ENCODE data around the gene PDGFB.

Gene PDGFB

DNA sequence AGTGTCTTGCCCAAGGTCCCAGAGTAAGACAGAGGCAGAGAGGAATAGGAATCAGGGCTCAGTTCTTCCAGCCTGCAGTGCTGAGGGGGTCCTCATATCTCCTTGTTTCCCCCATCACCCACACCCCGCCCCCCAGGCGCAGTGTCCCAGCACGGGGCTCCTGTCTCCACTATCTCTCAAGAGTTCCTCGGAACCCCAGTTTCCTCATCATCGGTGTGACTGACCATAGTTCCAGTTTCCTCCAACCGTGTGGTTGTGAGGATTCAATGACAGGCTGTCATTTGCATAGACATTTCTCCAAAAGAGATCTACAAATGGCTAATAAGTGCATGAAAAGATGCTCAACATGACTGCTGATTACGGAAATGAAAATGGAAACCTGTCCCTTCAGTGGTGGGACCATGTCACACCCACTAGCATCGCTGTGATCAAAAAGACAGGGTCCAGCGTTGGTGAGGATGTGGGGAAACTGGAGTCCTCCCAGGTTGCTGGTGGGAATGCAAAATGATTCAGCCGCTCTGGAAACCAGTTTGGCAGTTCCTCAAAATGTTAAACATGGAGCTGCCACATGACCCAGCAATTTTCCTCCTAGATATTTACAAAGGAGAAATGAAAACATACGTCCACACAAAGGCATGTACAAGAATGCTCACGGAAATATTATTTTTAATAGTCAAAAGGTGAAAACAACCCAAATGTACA, 31.8 kb upstream of the PDGFB start:
- peak; percentile 84 for DNase-seq

DNA sequence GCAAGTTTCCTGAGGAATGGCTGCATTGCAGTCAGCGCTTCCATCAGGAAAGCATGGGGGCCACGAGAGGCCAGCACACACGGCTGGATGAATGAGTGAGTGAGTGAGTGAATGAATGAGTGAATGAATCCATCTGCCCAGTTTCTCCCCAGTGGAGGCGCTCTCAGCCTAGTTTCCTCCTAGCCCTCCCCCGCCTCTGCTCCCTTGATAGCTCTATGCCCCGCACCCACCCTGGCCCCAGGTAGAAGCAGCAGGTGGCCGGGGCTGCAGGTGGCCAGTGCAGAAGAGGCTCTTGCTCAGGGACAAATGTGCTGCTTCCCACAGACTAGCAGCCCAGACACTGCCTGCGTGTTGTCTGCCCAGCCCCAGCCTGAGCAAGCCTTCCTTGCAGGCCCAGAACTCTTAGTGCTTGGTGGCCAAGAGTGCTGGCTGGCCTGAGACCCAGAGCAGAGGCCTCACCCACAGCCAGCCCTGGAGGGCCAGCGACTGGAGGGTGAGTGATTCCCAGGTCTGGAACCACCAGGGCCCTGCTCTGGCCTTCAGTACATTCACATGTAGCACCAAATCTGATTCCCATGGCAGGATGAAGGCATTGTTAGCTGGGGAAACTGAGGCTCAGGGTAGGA, 31.1 kb upstream of the PDGFB start:
- DNase-seq: no peak

DNA sequence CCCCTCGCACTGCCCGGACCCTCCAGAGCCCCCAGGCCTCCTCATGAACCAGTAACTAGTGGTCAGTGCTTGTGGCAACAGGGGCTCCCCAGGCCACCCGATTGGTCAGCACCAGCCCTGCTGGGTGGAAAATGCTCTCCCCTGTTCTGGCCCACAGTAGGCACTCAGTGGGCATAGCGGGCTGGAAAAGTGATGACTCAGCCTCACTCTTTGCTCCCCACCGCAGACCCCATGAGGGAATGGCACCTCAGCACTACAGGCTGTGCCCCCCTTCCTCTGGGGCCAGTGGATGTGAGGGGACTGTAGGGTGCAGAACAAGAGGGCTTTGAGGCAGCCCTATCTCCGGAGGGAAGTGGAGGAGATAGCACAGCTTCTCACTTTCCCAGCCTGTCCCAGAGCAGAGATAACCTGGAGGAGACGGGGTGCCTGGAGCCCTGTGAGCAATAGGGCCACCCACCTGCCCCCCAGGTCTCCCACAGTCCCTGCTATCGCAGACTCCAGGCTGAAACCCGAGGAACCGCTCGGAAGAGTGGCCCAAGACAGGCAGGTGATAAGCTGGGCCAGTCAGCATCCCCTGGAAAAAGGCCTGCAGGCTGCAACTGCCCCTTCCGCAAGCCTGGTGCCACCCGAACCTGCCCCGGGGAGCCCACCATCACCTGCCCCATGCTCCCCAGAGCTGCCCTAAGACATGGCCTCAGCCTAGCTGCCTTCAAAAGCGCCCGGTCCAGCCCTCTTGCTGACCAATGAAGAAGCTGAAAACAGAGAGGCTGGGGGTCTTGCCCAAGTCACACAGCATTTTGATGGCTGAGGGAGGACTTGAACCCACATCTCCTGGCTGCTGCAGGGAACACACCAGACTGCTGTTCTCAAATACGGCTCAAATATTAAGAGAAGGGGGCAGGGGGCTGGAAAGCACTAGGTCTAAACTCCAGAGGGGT, 29.4 kb upstream of the PDGFB start:
- no peak for DNase-seq

DNA sequence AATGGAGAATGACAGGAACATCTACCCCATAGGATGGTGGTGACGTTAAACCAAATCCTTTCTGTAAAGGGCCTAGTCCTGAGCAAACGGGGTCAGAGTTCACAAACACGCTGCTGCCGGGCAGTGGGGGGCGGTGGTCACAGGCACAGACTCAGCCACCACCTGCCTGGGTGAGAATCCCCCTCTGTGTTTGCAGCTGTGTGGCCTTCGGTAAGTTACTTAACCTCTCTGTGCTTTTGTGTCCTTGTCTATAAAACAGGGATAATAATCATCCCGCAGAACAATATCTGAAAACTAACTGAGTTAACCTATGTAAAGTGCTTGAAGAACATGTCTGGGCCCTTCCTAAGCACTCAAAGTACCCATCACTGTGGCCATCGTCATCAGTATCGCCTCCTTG, 26.0 kb upstream of the PDGFB start:
- DNase-seq: no peak

DNA sequence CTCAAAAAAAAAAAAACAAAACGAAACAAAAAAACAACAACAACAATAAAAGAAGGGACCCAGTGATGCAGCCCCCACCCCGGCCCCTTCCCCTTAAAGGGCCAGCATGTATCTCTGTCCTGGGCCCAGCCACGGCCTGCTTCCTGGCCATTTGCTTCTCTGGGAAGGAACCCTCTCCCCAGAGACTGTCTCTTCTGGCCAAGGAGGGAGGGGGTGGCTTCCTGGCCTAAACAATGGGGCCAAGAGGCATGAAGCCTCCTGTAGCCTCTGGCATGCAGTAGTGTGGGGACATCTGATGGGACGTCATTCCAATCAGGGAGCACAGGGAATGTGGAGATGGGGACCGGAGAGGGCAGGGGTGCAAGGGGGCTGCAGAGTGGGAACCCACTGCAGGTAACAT, 25.5 kb upstream of the PDGFB start:
- DNase-seq: no peak

DNA sequence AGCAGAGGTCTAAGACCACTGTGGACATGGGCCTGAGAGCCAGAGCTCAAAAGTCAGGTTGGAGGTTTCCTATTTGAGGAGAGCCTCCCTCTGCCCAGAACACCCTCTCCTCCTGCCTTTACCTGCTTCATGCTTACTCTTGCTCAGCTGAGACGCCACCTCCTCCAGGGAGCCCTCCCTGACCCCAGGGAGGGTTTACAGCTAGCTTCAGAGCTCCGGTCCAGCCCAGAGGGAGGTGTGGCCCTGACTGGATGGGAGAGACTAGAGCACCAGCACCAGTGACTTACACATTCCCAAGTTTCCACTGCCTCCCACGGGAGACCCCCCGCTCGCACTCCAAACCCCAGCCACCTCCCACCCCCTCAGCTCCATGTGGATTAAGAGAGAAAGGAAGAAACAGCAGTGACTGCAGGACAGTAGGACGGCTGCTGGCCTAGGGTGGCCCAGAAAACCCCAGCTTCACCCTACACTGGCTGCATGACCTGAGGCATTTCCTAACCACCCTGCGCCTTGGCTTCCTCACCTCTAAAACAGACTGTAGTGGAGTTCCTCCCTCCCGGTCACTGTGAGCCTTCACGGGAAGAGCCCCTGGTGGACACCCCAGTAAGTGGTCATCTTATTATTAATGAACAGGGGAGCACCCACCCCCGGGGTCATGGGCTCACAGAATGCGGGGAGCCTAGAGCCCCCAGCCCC, 24.5 kb upstream of the PDGFB start:
- DNase-seq: peak; percentile 52 to 76 (median 61)

DNA sequence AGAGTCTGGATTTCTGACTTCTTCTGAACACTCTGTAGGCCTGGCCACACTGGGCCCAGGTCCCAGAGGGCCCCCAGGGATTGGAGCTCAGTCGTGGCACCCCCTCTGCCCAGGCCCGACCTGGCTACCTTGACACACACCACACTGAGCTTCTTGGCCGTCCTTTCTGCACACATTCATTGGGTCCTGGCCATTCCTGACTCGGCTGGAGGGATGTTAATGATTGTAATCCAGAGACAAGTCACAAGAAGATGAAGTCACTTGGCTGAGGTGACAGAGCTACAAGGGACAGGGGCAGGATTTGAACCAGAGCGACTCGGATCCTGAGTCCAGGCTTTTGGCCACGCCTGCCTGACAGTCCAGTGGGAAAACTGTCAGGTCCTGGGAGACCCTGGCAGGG, 23.9 kb upstream of the PDGFB start:
- DNase-seq: peak in 2 of 3 donors; percentile 51 to 55

DNA sequence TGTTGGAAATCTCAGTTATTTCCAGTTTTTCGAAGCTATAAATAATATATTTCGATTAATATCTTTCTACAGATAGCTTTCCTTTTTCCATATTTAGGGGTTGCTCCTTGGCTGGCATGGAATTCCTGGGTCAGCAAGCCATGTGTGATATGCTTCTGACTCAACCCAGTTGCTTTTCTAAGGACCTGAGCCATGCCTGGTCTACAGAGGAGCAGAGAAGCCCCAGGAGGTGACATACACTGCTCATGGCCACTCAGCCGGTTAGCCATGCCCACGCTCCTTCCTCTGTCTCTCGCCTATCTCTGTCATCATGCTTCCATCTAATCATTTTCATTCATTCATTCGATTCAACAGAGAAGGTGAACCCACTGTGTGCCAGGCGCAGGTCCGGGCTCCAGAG, 23.2 kb upstream of the PDGFB start:
- peak in 2 of 3 donors; percentile 52 to 55 for DNase-seq

DNA sequence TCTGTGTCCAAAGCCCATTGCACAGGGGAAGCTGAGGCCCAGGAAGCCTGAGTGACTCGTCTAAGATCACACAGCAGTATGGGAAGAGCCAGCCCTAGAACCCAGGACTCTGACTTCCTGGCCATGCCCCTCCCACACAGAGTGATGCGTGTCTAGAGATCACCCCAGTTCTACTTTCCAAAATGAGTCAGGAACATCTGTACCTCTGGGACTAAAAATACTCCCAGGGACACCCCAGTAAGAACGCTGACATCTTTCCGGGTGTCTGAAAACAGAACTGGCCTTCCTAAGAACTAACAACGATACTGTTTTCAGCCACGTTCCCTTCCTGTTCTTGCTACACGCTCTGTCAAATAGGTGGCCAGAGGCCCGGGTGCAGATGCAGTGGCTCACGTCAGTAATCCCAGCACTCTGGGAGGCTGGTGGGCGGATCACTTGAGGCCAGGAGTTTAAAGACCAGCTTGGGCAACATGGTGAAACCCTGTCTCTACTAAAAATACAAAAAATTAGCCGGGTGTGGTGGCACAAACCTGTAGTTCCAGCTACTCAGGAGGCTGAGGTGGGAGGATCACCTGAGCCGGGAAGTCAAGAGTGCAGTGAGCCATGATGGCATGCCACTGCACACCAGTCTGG, 21.7 kb upstream of the PDGFB start:
- peak; percentile 96 to 99 (median 98) for DNase-seq

DNA sequence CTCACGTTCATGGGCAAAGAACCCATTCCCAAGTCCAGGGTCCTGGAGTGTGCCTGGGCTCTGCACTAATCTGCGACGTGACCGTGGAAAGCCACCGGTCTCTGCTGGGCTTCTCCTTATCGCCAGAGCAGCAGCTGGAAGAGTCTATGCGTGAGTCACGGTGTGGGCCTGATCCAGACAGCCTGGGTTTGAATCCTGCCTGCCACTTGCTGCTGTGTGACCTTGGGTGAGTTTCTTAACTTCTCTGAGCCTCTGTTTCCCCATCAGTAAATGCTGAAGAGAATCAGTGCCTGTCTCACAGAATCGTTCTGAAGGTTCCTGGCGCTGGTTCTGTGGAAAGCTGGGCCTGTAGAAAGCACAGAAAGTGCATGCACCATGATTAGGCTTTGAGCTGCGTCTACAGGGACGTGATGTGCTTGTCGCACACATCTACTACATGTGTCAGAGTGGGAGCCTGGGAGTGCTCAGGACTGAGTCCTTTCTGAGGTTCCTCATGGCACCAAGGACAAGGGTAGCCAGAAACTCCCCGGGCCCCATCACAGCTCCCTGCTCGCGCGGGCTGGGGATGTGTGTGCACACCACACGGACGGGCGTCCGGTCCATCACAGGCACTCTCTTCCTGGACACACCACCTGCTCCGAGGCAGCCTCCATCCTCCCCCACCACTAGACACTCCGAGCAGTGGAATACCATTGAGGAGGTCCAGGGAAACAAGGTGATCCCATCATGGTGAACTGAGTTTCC, 20.5 kb upstream of the PDGFB start:
- DNase-seq: peak in 1 of 3 donors; percentile 51

DNA sequence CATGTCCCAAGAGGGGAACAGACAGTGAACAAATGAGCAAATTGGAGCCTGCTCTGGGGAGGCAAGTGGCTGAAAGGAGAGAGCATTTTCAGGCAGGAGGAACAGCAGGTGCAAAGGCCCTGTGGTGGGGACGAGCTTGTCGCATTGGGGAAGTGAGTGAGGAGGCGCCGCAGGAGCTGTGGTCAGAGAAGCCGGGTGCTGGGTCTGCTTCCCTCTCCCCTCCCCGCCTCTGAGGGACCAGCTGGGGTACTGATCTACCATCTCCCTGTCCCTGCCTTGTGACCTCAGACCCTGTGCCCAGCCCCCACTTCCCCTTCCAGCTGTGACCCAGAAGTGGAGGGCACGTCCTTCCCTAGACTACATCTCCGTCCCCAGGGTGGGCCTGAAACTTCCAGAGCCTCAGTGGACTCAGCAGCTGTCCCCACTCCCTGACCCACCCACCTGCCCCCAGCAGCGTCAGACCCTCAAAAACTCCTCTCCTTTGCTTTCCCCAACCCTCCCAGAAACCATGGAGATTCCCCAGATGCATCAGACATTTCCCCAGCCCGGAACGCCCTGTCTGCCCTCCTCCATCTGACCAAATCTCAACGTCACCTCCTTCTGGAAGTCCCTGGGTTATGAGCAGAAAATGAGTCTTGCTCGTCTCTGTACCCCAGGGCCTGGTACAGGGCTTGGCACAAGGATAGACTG, 19.7 kb upstream of the PDGFB start:
- peak; percentile 95 to 98 (median 96) for DNase-seq

DNA sequence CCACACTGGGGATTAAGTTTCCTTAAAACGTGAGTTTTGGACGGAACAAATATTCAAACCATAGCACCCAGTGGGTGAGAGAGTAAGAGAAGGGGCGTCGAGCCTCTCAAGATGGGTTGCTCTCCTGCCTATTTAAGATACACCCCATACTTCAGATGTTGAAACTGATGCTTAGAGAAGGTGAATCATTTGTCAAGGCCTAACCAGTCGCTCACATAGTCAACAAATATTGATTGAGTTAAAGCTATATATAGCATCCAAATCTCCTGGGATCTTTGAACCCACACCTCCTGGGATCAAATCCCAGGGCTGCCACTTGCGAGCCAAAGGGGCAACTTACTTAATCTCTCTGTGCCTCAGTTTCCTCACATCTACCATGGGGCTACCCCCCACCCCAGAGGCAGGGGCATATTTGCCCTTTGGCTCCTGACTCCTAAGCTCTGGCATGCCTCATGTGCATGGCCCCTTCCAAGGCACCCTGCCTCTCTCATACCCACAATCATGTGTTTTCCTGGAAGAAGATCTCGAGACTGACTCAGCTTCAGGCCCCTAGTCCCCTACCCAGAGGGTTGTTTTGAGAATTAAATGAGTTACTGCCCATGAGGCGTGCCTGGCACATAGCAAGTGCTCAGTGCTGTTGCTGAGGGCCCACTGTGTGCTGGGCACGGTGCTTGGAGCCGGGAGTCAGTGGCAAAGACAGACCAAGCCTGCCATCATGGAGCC, 19.0 kb upstream of the PDGFB start:
- DNase-seq: peak; percentile 68 to 88 (median 69)

DNA sequence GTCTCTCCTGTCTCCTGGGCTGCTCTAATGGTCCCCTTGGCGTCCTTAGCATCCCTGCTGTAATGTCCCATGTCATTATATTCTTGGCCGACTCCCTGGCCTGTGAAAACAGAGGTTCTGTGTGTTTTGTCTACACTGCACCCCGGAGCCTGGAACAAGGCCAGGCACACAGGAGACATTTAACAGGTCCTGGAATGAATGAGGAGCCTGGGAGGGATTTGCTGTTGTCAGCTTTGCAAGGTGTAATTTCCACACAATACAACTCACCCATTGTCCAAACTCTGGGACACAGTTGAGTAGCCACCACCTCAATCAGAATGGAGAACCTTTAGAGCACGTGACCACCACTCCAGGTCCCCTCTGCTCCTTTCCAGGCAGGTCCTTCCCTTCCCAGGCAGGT, 14.9 kb upstream of the PDGFB start:
- no peak for DNase-seq

DNA sequence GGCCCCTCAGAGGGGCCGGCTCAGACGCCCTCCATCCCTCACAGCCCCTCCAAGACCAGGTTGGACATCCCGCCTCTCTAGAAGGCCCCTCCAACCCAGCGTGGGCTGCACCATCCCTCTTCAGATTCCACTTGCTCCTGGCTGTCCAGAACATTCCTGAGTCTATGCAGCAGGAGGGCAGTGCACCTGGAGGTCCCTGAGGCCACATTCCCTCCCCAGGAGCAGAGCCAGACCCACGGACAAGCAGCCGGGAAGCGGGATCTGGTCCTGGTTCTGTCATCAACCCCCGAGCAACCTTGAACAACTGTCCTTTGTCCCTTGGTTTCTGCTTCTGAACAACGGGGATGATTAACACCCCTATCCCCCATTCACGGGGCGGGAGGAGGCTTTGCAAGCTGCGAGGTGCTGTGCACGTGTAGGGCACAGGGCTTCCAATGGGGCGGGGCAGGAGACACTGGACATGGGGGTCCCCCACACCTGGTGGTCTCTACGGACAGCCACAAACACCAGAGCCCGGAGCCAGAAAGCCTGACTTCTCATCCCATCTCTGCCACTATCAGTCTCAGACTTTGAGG, 13.2 kb upstream of the PDGFB start:
- DNase-seq: no peak

DNA sequence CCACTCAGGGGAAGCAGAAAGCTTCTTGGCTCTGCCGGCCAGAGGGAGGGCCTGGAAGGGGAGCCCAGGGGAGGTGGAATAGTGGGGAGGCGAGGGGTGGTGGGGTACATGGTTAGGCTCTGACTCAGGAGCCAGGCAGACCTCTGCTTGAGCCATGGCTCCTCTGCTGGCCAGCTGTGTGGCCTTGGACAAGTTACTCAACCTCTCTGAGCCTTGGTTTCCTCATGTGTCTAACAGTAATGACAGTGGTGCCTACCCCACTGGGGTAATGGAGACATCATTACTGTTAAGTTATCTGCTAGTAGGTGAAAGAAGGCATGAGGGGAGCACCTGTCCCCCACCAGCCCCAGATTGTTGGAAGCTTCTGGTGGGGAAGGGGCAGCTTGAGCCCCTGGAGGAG, 12.2 kb upstream of the PDGFB start:
- no peak for DNase-seq

DNA sequence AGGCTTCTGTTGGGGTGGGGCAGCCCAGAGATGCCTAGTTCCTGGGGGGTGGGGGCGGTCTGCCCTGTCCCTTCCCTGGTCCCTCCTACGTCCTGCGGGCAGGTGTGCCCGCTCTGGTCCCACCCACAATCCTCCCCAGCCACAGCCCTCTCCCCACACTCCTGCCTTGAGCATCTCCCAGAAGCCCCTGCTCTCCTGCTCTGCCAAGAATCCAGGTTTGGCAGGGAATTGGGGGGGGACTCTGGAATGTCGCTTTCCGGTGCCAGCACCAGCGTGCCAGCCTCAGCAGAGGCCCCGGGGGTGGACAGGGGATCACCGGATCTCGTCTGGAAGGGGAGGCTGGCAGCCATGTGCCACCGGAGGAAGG, 11.4 kb upstream of the PDGFB start:
- no peak for DNase-seq

DNA sequence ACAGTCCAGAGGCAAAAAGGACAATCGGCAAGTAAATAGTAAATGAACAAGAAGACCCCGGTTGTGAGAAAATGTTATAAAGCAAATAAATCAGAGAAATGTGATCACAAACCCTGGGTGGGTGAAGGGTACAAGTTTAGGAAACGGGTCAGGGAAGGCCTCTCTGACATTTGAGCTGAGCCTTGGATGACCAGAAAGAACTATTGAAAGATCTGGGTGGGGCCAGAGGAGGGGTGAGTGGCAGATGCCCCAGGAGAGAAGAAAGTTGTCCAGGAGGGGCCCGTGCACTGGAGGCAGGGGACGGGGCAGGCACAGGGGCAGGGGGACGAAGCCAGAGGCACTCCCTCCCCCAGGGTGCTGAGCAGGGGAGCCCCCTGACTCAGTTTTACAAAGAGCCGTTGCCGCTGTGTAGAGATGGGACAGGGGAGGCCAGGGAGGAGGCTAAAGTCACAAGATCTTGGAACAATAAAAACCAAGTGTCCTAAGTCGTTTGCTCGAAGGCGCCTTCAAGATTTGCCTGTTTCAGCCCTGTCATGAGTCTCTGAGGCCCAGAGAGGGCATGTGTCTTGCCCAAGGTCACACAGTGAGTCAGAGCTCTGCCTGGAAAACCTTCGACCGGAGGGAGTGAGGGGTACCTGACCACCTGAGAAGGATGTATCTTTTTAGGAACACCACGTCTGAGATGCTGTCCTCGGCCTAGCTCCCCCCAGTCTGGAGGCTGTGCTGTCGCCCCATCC, 10.8 kb upstream of the PDGFB start:
- no peak for DNase-seq

DNA sequence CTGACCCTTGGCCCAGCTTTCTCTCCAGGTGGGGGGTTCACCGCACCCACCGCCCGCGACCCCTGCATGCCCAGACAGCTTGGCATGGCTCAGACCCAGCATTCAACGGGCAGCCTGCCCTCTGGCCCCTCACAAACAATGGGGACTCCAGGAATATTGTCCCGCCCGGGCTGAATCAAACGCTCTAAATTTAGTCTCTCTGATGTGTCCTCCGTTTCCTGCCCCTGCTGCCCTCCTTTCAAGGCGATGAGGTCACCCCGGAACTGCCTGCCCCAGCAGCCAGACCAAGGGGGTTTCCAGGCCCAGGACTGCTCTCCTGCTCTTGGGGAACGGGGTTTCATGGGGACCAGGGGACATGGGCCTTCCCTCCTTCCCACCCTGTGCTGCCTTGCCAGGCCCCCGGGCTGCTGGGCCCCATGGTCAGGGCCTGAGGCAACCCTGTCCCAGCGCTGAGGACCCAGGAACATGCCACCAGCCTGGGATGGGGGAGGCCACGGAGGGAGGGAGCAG, 10.1 kb upstream of the PDGFB start:
- DNase-seq: peak; percentile 93 to 95 (median 94)

DNA sequence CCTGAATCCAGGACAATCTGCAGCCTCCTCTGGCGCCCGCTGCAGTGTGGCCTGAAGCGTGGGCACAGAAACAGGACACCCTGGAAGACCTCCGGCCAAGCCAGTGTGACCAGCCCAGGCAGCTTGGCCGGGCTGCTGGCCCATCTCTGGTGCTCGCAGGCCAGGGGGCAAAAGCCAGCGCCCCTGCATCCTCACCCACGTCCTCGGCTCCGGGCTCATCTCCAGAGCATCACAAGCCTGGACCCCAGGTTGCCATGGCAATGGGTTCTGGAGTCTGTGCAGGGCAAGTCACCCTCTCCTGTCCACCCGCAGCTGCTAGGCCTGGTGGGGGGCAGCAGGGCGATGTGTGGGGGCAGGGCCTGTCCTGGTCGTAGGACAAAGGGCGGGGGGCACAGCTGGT, 9.3 kb upstream of the PDGFB start:
- no peak for DNase-seq
